GM12892 (cell line): ENCODE measurements around the gene ADD3.

Source experiments
- POLR2A ChIP-seq: IDR thresholded peaks from 2 replicates; pipeline ENCODE4 v1.6.1; 2011; ENCODE audit warnings: low read depth, low read length, control low read depth
- TAF1 ChIP-seq: IDR thresholded peaks from 2 replicates; pipeline ENCODE4 v1.6.1; 2011; ENCODE audit warnings: low read depth, mild to moderate bottlenecking, control low read depth, low read length, borderline replicate concordance

GRCh38 chr10:110129490-110129889 lies 121.7 kb downstream of the ADD3 start:
- no peak for TF ChIP-seq TAF1
- no peak for TF ChIP-seq POLR2A
